ENCODE measurements around the gene IL1RAPL1. TPM values are rescaled to one million over a fixed set of nuclear protein-coding genes. Genes with fewer than 3 reads are reported as not detected.

The IL1RAPL1 gene
- total RNA-seq, 1 donor from 2014 or later = not detected

DNA sequence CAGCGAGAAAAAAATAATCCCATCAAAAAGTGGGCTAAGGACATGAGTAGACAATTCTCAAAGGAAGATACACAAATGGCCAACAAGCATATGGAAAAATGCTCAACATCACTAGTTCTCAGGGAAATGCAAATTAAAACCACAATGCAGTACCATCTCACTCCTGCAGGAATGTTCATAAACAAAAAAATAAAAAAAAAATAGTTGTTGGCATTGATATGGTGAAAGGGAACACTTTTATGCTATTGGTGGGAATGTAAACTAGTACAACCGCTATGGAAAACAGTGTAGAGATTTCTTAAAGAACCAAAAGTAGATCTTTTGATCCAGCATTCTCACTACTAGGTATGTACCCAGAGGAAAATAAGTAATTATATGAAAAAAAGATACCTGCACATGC is 1119.8 kb downstream of the IL1RAPL1 start:
- no peak for DNase-seq (ENCODE audit: low read depth)
- H3K4me3 ChIP-seq (ENCODE audit: low read depth, low read length) = no peak overlapping the region
- TF ChIP-seq, protein P1, sequence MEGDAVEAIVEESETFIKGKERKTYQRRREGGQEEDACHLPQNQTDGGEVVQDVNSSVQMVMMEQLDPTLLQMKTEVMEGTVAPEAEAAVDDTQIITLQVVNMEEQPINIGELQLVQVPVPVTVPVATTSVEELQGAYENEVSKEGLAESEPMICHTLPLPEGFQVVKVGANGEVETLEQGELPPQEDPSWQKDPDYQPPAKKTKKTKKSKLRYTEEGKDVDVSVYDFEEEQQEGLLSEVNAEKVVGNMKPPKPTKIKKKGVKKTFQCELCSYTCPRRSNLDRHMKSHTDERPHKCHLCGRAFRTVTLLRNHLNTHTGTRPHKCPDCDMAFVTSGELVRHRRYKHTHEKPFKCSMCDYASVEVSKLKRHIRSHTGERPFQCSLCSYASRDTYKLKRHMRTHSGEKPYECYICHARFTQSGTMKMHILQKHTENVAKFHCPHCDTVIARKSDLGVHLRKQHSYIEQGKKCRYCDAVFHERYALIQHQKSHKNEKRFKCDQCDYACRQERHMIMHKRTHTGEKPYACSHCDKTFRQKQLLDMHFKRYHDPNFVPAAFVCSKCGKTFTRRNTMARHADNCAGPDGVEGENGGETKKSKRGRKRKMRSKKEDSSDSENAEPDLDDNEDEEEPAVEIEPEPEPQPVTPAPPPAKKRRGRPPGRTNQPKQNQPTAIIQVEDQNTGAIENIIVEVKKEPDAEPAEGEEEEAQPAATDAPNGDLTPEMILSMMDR (conservative IDR thresholded peaks at IDR 0.05; ENCODE audit: low read depth, low read length) = no peak

DNA sequence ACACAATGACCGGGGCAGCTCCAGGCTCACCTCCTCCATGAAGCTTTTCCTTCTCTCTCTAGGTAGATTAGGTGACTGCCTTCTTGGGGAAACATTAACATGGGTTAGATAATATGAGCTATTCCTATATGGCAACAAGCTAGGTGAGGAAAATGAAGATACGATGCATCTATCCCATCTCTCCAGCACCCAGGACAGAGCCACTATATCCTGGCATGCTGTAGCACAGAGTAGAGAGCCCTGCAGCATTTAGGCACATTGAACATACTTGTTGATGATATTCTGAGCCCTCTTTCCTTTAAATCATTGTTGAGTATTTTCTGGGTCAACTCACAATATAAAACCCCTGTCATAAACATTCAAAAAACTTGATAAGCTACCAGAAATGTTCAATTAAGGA is 1133.9 kb downstream of the IL1RAPL1 start:
- TF ChIP-seq, protein P1 (conservative IDR thresholded peaks at IDR 0.05; ENCODE audit: low read depth, low read length) = no peak
- DNase-seq (ENCODE audit: low read depth) = no peak
- H3K4me3 ChIP-seq (ENCODE audit: low read depth, low read length) = no peak overlapping the region

DNA sequence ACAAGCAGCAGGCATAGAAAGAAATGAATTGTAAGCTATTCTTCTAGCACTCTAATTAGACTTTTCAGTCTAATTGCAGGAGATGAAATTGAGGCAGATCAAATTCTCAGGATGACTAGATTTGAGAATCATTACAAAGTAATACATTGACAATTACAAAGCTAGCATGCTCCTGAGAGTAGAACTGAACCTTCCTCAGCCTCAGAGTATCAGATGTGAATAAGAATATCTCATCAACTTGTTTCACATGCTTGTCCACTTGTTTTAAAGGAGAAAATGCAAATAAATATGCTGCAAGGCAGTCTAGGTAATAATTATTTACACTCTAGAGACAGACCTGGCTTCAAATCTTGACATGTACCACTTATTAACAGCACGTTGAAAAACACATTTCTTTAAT is 1137.1 kb downstream of the IL1RAPL1 start:
- no peak overlapping the region for H3K4me3 ChIP-seq (ENCODE audit: low read depth, low read length)
- DNase-seq (ENCODE audit: low read depth) = no peak
- TF ChIP-seq, protein P1 (conservative IDR thresholded peaks at IDR 0.05; ENCODE audit: low read depth, low read length) = no peak

DNA sequence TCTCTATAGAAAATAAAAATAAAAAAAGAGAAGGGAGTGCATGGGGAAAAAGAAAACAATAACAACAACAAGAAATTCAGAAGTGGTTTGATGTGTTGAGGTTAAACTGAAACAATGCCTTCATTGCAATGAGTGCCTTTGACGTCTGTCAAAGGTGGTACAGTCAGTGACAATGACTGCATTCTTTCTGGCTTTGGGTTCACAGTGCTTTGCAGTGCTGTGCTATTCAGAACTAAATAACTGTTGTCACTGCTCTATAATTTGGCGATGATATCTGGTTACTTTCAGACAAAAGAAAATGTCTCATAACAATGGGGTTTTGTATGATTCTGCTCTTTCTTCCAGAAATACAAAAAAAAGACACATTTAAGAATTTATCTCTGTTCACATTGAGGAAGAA is 1139.6 kb downstream of the IL1RAPL1 start:
- no peak for DNase-seq (ENCODE audit: low read depth)
- TF ChIP-seq, protein P1 (conservative IDR thresholded peaks at IDR 0.05; ENCODE audit: low read depth, low read length) = no peak
- H3K4me3 ChIP-seq (ENCODE audit: low read depth, low read length) = no peak overlapping the region

DNA sequence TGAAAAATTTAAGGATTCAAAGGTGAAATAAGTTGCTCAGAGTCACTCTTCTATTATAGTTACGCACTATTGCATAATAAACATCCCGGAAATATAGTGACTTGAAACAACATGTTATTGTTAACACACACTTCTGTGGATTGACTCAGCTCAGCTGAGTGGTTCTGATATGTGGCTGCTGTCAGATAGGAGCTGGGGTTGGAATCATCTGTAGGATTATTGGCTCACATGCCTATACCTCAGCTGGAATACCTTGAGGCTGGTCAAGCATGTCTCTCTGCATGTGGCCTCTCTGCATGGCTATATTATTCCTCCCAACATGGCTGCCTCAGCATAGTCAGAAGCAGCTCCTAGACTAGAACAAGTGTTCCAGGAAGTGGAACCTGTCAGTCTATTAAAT is 1141.4 kb downstream of the IL1RAPL1 start:
- no peak for DNase-seq (ENCODE audit: low read depth)
- TF ChIP-seq, protein P1 (conservative IDR thresholded peaks at IDR 0.05; ENCODE audit: low read depth, low read length) = no peak
- H3K4me3 ChIP-seq (ENCODE audit: low read depth, low read length) = no peak overlapping the region

DNA sequence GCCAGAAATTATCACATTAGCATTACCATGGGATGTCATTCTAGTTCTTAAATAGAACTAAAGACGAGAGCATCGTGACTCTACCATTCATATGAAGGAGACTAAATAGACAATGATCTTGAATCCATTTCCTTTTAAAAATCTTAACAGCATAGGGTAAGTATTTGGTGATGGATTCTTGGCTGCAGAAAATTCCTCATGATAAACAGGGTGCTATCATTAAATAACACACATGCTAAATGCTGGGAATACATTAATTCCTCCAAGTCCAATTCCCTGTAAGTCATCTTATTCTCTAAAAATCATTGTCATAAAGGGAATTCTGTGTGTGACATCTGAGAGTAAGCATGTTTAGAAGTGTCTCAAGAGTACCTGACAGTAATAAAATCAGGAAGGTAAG is 1157.7 kb downstream of the IL1RAPL1 start:
- no peak overlapping the region for H3K4me3 ChIP-seq (ENCODE audit: low read depth, low read length)
- no peak for DNase-seq (ENCODE audit: low read depth)
- TF ChIP-seq, protein P1 (conservative IDR thresholded peaks at IDR 0.05; ENCODE audit: low read depth, low read length) = no peak

DNA sequence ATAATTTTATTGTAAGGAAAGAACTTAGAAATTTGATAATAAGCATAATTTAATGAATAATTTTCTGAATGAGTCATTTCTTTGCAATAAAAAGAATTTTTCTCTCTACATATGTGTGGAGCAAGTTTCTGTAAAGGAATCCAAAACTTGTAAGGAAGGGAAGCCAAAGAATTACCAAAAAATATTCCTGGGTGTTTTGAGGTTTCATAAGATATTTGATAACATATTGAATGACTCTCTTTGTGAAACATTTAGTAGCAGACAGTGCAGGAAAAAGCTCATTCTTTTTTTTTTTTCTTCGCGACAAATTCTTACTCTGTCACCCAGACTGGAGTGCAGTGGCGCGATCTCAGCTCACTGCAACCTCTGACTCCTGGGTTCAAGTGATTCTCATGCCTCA is 1159.1 kb downstream of the IL1RAPL1 start:
- TF ChIP-seq, protein P1 (conservative IDR thresholded peaks at IDR 0.05; ENCODE audit: low read depth, low read length) = no peak
- no peak overlapping the region for H3K4me3 ChIP-seq (ENCODE audit: low read depth, low read length)
- DNase-seq (ENCODE audit: low read depth) = no peak

All from epithelial cell of proximal tubule (primary cell).